ENCODE measurements around the gene PLCB4.

PLCB4 gene

DNA sequence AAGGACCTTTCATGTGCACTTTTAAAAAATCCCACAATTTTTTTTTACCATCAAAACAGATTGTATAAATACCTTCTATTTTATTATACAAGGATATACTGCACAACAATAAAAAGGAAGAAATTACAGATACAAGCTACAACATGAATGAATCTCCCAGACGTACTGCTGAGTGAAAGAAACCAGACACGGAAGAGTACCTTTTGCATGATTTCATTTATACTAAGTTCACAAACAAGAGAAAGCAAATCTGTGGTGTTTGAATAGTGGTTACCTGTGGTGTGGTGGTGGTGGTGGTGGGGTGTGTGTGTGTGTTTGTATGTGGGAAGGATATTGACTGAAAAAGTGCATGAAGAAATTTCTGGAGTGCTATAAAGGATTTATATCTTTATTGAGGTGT is 6.8 kb upstream of the PLCB4 start:
- no peak for FAIRE-seq

DNA sequence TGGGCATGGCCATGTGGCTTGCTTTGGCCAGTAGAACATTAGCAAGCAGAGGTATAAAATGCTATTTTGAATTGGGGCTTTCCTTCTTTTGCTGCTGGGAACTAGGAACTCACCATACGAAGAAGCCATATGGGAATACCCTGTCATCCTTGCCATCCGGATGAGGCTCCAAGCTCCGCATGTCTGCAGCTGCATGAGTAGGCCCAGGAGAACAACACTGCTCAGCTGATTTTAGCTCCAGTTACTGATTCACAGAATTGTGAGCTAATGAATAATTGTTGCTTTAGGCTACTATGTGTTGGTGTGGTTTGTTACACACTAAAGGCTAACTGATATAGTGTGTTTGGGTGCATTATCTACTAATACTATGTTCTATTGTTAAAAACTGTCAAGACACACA is 2.7 kb upstream of the PLCB4 start:
- no peak for FAIRE-seq

DNA sequence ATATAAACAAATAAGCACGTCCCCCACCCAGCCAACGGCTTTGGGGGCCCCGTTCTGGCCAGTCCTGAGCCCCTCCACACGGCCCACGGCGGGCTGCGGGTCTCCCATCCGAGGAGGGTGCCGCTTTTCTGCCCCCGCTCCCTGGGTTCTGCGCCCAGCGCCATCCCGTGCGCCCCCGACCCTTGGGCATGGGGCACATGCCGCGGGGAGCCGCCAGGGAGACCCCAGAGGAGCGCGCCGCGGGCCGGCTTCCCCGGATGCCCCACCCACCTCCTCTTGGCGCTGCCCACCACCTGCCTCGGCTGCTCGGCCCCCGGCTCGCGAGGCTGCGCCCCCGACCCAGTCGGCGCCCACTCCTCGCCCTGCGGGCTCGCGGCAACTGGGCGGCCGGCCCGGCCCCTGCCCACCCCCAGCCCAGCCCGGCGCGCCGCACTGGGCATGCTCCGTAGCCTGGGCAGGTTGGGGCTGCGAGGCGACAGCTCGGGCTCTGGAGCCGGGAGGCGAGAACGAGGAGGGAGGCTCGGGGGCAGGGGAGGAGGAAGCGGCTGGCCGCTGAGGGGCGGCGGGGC is 570 bp upstream of the PLCB4 start:
- no peak for FAIRE-seq

DNA sequence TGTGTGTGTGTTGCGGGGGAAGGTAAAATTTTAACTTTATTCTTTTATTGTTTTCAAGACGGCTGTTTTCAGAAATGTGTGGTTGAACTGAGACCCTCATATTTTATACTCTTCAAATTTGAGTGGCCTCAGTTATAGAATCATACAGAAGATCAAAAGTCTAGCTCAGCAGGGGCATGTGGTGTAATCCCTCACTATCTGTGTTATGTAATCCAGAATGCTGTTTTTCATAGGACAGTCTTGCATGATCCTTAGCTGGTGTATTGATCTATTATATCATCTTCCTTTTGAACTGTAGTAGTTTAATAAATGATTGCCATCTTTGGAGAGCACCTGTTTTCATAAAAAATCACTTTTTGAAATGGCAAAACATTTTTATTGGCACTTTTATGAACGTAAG is 1.4 kb downstream of the PLCB4 start:
- FAIRE-seq, result no peak

DNA sequence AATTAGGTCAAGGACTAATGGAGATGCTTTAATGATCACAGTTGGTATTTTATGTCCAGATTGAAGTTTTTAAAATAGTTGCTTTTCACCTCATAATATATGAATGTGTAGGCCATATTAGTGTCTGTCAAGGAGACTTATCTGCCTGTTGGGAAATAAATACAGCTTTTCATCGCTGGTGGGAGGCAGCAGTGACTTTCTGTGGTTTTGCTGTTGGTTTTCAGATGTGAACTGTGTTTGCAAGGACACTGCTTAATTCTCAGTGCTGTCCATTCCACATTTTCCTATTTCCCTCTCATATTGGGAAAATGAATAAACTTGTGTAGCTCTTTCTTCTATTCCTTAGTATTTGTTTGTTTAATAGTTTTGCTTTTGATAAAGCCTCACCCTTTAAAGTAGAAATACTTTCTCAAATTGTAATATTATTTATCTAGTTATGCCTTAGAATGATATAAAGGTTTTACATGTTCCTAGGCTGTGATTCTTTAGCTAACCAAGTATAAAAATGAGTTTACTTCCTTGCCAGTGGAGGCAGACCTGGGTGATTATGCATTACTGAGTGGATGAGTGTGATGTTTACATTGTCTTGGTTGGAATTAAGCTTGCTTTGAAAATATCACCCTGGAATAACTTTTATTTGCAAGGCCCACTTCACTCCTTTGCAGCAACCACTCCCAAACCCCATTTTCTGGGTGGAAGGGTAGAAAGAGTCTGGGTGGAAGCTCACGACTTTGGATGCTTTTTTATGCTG is 3.3 kb downstream of the PLCB4 start:
- FAIRE-seq, result peak; percentile 89

DNA sequence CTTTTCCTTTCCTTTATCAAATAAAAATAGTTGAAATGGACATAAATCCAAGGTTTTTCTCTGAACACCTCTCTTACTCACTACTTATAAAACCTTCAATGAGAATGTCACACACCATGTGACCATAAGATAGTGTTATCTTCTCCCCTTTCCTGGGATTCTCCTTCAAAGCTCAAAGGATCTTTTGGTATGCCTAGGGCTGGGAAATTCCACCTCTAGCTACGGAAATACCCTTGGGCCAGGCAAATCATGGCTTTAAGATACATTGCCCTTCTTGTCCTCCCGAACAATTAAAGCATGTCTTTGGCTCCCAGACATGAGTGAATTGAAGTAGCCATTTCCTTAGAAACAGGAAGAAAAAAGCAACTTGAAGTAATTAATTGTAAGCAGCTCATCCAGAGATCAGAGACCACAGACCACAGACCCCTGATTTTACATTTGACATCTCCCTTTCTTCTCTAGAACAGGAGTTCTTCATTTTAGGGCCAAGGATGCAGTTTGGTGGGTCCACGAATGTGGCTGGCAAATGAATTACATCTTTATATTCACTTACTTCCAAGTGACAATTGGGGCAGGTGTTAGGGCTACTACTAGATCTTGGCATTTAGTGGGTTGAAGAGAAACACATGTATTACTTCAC is 4.1 kb downstream of the PLCB4 start:
- no peak for FAIRE-seq

DNA sequence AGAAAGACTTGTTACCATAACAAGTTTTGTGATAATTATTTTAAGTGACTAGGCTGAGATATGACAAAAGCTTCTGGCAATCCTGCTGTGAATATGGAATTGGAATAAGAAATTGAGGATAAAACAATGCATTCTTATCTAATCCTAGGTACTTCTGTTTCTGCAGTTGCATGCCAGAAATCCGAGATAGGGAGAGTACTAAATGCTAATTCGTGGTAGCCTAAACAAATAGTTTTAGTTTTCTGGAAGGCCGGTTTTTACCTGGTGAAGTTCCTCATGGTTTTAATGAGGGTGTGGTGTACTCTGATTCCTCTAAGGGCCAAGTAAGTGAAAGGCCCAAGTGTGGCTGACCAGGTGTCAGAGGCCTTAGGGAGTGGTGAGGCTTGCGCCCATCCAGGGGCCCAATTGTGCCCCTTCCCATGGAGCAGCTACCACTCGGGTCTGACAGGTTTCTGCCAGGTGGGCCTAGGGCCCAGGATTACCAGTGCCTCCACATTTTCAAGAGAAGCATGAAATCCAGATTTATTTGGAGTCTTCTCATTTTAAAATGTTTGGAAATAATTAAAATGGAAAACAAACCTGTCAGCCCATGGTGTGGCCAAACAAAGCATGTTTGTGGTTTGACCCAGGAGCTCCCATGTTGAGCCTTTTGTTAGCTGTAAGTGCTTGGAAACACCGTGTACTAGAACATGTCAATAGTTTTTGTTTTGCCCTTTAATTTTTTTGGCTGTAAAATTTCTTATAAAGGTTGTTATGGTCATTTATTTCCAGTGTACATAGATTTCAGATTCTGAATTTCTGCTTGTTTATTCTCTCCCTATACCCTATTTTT is 6.6 kb downstream of the PLCB4 start:
- FAIRE-seq, result peak; percentile 41

DNA sequence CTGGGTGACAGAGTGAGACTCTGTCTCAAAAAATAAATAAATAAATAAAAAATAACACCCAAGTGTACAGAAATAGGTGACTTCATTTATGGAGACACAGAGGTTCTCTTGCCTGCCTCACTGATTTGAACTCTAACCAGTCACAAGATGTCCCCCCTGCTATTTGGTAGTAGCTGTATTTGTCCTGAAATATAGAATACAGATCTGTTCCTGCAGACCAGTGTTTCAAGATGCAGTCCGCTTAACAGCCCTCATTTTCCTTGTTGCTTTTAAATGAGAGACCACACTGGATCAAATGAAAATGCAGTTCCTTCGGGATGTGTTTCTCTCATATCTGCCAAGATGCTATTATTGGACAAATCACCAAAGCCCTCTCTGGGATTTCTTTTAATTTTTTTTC is 7.6 kb downstream of the PLCB4 start:
- no peak for FAIRE-seq

DNA sequence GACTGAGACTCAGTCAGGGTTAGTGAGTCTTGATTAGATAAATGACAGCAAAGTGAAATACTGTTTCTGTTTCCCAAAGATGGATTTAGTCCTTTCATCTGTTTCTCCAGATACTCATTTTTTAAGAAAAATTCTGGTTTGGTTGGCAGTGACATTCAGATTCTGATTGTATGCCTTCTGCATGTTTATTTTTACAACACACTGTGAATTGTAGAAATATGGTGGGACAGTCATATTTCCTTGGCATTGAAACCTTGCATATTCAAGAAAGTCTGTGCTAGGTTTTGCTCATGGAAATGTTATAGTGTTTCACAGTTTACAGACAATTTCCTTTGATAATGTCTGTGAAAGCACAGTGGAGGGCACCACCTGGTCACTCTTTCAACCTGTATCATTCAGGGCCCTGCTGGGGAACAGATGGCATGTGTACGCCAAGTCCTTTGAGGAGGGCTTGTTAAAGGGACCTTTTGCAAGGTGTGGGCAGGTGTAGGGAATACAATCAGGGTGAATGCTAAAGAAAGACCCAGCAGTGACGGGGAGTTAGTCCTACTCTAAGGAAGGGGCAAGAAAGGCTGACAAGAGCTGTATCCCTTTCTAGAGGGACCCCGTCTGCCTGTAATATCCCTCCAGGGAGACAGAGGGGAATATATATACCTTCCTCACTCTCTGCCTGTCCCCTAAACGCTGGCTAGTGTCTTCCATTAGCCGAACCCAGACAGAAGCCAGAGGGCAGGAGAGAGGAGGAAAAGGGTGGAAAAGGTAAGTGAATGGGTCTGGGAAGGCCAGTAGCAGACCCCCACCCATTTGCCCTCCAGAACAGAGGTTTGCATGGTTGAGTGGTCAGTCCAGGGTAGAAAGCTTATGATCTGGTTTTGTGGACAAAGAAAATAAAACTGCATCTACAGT is 10.2 kb downstream of the PLCB4 start:
- FAIRE-seq, result peak; percentile 98

DNA sequence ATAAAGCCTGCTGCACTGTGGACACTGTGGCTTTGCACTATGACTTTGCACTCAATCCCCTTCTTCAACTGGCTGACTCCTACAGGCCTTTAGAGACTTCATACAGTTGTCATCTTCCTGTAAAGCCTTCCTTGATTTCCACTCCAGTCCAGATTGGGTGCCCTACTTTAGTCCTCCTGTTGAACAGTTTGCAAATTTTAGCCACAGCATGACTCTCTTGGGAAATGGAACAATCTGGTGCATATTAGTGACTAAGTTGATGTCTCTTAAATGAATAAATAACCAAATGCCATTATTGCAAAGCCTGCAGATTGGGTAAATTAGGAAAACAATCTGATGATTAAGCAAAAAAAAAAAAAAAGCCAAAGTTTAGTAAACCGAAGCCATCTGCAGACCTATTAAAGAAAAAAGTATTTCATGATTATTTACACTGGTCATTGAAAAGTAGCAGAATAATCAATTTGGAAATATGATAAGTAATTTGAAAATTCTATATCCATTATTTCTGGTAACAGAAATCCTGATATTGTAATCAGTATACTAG is 12.6 kb downstream of the PLCB4 start:
- peak; percentile 56 for FAIRE-seq

DNA sequence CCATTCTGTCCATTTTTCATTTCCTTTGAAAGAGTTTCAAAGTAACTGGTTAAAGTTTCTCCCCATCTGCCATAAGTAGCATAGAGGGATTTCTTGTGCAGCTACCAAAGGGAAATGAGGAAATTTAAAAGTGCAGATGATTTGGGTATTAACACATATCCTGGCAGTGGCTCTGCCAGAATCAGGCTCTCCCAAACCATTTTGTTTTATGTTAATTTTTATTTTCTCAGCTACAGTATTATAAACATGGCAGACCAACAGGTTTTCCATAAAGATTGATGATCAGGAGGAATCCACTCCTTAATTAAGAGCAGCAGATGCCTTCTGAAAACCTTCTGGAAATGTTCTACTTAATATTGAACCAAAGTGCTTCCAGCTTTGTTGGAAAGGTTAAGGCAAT is 13.9 kb downstream of the PLCB4 start:
- peak; percentile 5 for FAIRE-seq

DNA sequence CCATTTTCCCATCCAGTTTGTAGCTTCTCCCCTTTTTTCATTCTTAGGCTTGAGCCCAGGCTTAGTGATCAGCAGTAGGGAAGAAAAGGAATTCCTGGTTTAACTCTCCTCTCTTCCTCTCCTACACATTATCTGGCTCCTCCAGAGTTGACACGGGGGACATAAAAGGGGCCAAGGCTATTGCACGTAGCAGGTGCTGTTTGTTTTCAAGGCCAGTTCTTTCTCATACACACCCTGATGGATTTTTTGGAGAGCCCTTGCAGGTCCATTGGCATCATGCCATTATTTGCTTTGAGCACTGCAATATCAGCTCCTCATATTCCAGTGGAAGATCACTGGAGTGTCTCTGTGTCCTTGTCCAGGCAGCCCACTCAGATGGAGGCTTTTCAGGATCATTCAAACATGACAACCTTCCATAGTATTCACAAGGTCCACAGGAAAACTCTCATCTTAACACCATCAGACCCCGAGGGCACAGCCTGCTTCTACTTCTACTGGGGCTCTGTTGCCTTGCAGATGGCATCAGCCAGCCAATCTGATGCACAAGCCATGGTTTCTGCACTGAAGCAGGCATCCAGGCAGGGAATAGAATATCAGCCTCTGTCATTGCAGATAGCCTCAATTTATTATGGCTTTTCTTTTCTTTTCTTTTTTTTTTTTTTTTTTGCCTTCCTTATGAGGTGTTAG is 18.8 kb downstream of the PLCB4 start:
- no peak for FAIRE-seq

DNA sequence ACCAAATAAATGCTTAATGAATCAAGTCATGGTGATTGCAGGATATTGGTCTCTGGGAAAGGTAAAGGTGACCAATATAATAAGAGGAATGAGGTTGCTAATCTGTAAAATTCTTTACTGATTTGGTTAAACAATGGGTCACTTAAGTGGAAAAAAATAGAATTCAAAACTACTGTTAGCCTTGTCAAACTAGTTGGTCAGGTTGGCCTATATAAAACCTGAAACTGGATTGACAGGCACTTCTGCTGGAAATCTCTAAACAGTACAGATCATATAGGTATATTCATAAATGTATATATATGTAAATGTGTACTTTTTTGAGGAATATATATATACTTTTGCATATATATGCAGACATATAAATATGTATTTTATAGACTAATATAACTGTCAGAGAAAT is 19.7 kb downstream of the PLCB4 start:
- FAIRE-seq, result no peak

DNA sequence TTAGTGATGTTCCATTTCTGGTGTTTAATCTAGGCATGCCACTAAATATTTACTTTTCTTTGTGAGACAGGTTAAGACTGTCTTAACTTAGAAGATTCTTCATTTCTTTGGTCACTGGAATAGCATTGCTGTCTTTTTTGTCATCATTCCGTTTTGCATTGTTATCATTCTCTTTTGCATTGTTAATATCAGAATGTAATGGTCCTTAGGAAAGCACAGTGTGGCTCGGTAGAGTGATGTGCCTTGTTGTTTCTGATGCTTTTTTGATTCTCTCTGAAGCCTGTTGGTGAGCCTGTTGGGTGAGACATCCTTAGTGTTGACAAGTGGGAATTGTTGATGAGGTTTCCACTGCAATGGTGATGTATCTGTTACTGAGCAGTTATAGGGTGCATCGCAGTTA is 23.2 kb downstream of the PLCB4 start:
- no peak for FAIRE-seq

DNA sequence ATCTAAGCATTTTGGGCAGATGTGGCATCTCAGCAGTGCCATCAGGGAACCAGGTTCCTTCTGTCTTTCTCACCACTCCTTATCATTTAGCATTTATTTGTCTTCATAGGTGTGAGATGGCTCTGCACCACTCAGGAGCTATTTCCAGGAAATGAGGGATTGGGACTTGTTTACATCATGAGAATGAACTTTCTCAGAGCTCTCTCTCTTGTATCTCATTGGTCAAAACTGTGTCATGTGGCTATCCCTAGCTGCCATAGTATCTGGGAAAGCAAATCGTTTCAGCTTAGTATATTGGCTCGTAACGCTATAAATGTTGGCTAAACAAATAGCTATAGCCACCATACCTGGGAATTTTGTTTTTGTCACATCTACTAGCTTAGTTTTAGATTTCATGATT is 23.8 kb downstream of the PLCB4 start:
- FAIRE-seq, result peak; percentile 53

DNA sequence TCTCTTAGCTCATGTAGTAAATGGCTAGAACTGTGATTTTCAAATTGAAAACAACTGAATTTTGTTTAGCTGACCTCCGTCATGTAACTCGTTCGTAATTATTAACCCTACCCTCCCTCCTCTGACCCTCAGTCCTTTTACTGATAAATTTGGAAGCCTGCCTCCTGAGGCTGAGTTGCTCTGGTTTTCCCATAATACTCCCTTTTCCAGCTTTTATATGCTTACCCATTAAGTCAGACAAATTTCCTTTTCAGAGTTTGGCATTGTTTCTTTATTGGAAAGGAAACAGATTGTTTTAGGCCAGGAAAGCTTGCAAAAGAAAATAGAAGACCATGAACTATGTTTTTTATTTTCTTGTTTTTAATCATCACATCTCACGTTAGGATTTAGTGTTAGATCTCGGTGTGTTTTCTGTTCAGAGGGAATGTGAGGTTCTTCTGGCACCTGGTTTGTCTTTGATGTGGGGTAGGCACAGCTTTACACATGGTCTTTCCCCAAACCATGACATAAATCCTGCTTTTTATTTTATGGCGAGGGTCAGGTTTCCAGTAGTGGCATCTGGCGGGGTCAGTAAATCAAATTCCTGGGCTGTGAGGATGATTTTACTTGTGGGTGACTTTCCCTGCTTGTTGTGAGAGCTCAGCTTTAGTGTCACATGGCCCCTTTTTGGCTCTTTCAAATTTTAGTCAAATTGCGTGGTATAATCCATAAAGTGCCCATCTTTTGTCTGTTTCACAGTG is 24.5 kb downstream of the PLCB4 start:
- no peak for FAIRE-seq

DNA sequence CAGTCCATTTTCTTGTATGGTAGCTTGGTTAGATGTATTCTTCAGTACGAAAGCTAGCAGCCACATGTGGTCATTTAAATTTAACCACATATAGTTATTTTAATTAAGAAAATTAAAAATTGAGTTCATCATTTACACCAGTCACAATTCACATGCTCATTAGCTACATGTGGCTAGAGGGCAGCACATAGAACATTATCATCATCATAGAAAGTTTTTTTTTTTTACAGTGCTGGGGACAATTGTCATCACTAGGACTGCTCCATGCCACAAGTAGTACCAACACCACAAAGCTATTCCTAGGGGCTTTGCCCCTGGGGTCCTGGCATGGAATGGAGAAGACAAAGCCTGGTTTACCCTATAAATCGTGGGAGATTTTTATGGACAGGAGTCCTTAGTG is 30.5 kb downstream of the PLCB4 start:
- FAIRE-seq, result no peak

DNA sequence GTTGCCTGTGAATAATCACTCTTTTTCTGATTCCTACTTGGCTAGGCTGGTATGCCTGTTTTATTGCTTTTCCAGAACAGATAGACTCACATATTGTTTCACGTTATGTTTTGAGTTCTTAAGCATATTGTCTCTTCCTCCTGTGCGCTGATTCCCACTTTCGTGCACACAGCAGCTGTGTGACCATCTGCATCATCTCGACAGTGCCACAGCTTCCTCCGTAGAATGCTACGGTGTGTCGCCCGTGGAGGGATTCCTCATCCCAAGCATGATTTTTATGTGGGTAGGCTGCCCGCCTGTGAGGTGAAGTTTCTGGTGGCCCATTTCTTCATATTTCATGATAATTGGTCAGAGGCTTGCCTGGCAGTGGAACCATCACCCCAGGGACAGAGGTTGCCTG is 31.8 kb downstream of the PLCB4 start:
- no peak for FAIRE-seq

DNA sequence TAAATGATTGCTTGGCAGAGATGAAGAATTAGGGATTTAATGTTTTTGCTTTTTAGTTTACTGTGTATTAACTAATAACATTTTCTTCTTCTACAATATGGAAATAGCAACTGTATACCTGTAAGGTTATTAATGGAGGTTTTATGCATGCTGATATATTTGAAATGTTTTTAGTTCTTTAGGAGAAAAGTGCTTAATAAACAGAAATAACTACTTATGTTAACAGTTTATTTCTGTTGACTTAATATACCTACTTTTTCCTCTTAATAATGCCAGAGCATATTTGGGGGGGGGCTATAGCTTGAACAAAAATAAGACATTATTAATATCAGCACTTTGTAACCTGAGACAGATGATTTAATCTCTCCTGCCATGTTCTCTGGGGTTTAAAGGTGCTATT is 33.6 kb downstream of the PLCB4 start:
- FAIRE-seq, result no peak

DNA sequence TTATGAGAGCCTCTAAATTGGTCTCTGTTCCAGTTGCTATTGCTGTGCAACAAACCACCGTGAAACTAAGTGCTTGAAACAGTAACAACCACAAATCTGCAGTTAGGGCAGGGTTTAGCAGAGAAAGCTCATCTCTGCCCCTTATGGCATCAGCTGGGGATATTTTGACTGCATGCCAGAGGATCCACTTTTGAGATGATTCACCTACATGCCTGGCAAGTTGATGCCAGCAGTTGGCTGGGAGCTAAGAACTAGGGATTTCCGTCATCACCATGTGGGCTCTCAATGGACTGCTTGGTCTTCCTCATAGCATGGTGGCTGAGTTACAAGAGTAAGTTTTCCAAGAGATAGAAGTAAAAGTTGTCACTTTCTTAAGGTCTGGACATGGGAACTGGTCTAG is 35.1 kb downstream of the PLCB4 start:
- no peak for FAIRE-seq

DNA sequence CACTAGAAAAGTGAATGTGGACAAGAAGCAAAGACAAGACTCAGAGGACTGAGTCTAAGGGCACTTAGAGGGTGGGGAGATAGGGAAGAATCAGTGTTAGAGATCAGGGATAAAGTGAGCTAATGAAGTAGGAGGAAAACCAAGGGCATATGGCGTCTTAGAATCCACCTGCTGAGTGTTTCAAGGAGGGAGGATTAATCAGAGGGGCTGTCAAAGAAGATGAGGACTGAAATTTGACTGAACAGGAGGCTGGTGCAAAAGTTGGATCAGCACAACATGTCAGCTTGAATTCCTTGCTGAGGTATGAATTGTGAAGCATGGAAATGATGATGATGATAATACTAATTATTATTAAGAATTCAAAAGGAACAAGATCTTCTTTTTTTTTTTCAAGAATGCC is 39.4 kb downstream of the PLCB4 start:
- no peak for FAIRE-seq
